GM12891 (cell line): ENCODE measurements around the gene TSC22D2.

Experiments
- DNase-seq: peaks from one replicate; pipeline ENCODE4 v3.0.0; 2011; ENCODE audit warnings: low spot score; ENCODE audit not compliant: insufficient read length
- FAIRE-seq: peaks from 2 replicates; lab custom pipeline; 2011; peaks lifted over from hg19 to GRCh38; lab: Jason Lieb, UNC
- PAX5 ChIP-seq: IDR thresholded peaks from 2 replicates; pipeline ENCODE4 v1.6.1; 2011; ENCODE audit warnings: low read length, moderate library complexity, mild to moderate bottlenecking; ENCODE audit not compliant: insufficient read depth, severe bottlenecking
- POLR2A ChIP-seq: IDR thresholded peaks from 2 replicates; pipeline ENCODE4 v1.6.1; 2011; ENCODE audit warnings: low read depth, low read length, control low read depth
- POLR2AphosphoS5 ChIP-seq: IDR thresholded peaks from 2 replicates; pipeline ENCODE4 v1.6.1; 2011; ENCODE audit warnings: low read depth, low read length, control low read depth
- POU2F2 ChIP-seq: IDR thresholded peaks from 2 replicates; pipeline ENCODE4 v1.6.1; 2011; ENCODE audit warnings: low read depth, mild to moderate bottlenecking, control low read depth, low read length, moderate library complexity
- SPI1 ChIP-seq: IDR thresholded peaks from 2 replicates; pipeline ENCODE4 v1.6.1; 2011; ENCODE audit warnings: low read depth, low read length, control low read depth
- TAF1 ChIP-seq: IDR thresholded peaks from 2 replicates; pipeline ENCODE4 v1.6.1; 2011; ENCODE audit warnings: low read depth, low read length, control low read depth

The TSC22D2 gene

DNA sequence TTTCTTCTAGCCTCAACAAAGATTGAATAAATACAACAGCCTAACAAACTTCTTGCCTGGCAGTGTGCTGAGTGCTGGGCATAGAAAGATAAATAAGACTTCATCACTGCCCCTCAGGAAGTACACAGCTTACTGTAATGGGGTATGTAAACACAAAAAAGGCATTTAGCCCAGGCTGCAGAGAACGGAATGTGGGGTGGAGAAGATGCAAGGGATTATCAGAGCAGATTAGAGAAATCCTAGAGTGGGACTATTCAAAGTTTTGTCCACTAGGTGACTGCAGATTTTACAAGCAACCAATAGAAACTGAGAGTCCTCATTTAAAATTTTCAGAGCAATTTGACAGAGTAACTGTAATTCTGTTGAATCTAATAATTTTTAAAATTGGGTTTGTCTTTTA lies 35.4 kb upstream of the TSC22D2 start:
- TF ChIP-seq POLR2AphosphoS5 (0 out of 2 replicates have a peak, but pooled peaks have one; percentile 37), POU2F2 (no peak), POLR2A (peak; percentile 37; the same call in 1 of the 2 replicates), TAF1 (no peak)
- FAIRE-seq = no peak
- no peak for DNase-seq

- DNase-seq = no peak
- TF ChIP-seq PAX5 (no peak), POU2F2 (no peak), POLR2A (no peak), SPI1 (no peak), POLR2AphosphoS5 (no peak)
- no peak for FAIRE-seq
Measured at GRCh38 chr3:150373234-150373875, 34.7 kb upstream of the TSC22D2 start.

DNA sequence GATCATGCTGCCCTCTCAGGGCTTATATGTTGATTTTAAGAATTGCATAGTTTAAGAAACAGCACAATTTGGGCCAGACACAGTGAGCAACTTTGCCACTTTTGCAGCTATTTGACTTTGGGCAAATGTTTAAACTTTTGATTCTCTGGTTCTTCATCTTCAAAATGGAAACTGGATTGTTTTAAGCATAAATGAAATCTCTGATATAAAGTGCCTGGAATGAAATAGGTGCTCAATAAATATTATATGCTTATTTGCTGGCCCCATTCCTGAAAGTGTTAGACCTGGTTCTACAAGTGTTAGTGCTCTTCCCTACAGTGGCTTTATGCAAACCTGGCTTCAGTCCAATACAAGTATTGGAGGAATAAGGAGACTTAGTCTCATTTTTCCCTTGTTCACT lies 33.1 kb upstream of the TSC22D2 start:
- FAIRE-seq = no peak
- no peak for TF ChIP-seq POU2F2
- TF ChIP-seq POLR2AphosphoS5 = no peak
- TF ChIP-seq POLR2A = no peak
- TF ChIP-seq PAX5 = no peak
- no peak for TF ChIP-seq SPI1
- TF ChIP-seq TAF1 = no peak
- DNase-seq = no peak

DNA sequence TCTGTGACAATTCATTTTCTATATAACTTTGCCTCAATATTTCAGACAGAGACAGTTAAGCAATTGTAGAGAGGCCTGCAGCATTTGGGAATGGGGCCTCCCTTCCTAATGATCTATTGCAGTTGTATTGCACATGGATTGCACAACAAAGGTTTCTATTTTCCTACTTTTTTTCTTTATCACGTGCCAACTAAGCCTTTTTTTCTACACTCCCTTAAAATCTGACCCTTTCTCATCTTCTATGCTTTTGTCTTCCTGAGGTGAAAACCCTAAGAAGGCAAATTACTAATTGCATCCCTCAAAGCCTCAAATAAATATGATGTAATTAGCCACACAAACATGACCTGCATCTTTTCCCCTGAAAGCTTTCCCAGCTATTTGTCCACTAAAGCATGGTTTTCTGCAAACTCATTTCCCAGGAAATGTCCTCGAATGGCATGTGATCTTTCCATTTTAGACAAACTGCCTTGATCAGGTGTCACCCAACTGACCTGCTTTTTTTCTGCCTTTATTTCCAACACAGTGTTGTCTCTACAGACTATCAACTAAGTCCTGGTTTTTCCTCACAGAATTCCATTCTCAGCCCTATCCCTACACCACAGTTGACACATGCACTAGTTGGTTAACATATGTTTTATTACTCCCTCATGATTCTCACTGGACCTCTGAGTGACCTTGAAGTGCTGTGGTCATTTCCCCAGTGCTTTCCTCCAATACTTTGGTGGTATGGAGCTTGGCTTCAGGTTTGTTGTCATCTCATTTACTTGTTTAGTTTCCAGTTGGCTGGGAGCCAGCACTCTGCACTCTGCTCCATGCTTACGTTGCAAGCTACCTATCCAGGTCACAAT lies 31.9 kb upstream of the TSC22D2 start:
- TF ChIP-seq POU2F2 = no peak
- no peak for TF ChIP-seq POLR2AphosphoS5
- no peak for TF ChIP-seq POLR2A
- TF ChIP-seq SPI1 = no peak
- no peak for TF ChIP-seq PAX5
- no peak for TF ChIP-seq TAF1
- FAIRE-seq = no peak
- DNase-seq = no peak

GRCh38 chr3:150377601-150378300 lies 30.3 kb upstream of the TSC22D2 start:
- no peak for DNase-seq
- FAIRE-seq = no peak
- TF ChIP-seq POLR2AphosphoS5 (no peak), PAX5 (no peak), SPI1 (no peak), TAF1 (no peak), POLR2A (no peak), POU2F2 (no peak)

GRCh38 chr3:150378301-150378748 lies 29.8 kb upstream of the TSC22D2 start:
- TF ChIP-seq TAF1 (no peak), POLR2AphosphoS5 (no peak), POLR2A (no peak), PAX5 (no peak), POU2F2 (no peak), SPI1 (no peak)
- DNase-seq (no peak), FAIRE-seq (no peak)

DNA sequence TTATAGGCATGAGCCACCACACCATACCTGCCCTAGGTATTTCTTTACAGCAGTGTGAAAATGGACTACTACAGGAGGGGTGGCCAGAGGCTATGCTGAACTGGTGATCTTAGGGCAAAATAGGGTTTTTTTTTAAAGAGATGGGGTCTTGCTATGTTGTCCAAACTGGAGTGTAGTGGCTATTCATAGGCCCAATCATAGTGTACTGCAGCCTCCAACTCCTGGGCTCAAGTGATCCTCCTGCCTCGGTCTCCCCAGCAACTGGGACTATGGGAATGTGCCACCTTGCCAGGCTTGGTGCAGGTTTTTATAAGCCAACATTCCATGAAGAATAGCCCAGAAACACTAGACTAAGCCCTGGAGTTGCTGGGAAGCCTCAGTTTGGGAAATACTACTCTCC lies 28.6 kb upstream of the TSC22D2 start:
- DNase-seq = no peak
- FAIRE-seq = no peak
- no peak for TF ChIP-seq POLR2AphosphoS5
- no peak for TF ChIP-seq TAF1
- TF ChIP-seq POU2F2 = no peak
- no peak for TF ChIP-seq SPI1
- no peak for TF ChIP-seq PAX5
- no peak for TF ChIP-seq POLR2A

- peak; percentile 100 for FAIRE-seq
- TF ChIP-seq POLR2A (peak; percentile 78), POLR2AphosphoS5 (0 out of 2 replicates have a peak, but pooled peaks have one; percentile 45), TAF1 (peak; percentile 28; the same call in 1 of the 2 replicates), SPI1 (peak; percentile 89), POU2F2 (peak; percentile 57; the same call in 1 of the 2 replicates), PAX5 (peak; percentile 23)
- no peak for DNase-seq
Measured at GRCh38 chr3:150384296-150385212, 23.5 kb upstream of the TSC22D2 start.
